HG02884 (cell line): ENCODE results near the gene PTPN7.
"Not testable (repeated sequence)": the region's sequence is repeated elsewhere in the genome, so short reads cannot be mapped to it uniquely, and the experiment has no call there.

Experiments
- ATAC-seq: cut with Tn5 transposase; IDR thresholded peaks from one replicate; pipeline ENCODE4 v1.9.1; 2021; ENCODE audit warnings: mild to moderate bottlenecking, moderate library complexity; ENCODE audit not compliant: unreplicated experiment

Gene PTPN7

GRCh38 chr1:202167708-202168415, 7.5 kb upstream of the PTPN7 start:
- ATAC-seq: no peak

GRCh38 chr1:202167054-202167453, 6.7 kb upstream of the PTPN7 start:
- ATAC-seq: not testable (repeated sequence)

GRCh38 chr1:202165942-202166843, 5.8 kb upstream of the PTPN7 start:
- ATAC-seq: no peak

- ATAC-seq: no peak
These were observed 5.0 kb upstream of the PTPN7 start for GRCh38 chr1:202165267-202165941.

- no peak for ATAC-seq
These were observed 4.1 kb upstream of the PTPN7 start for GRCh38 chr1:202164271-202165037.

- no peak for ATAC-seq
These were observed 3.2 kb upstream of the PTPN7 start for GRCh38 chr1:202163281-202164270.

- no peak for ATAC-seq
These were observed 2.2 kb upstream of the PTPN7 start for GRCh38 chr1:202162418-202163280.

- no peak for ATAC-seq
These were observed 1.6 kb upstream of the PTPN7 start for GRCh38 chr1:202162047-202162417.

GRCh38 chr1:202161151-202162046, 997 bp upstream of the PTPN7 start:
- no peak for ATAC-seq

GRCh38 chr1:202159534-202160371, 649 bp downstream of the PTPN7 start:
- no peak for ATAC-seq

GRCh38 chr1:202158810-202159533, 1.4 kb downstream of the PTPN7 start:
- ATAC-seq: no peak

- ATAC-seq: no peak
These were observed 2.5 kb downstream of the PTPN7 start for GRCh38 chr1:202157945-202158344.

GRCh38 chr1:202156590-202156989, 3.8 kb downstream of the PTPN7 start:
- no peak for ATAC-seq

GRCh38 chr1:202155478-202156021, 4.9 kb downstream of the PTPN7 start:
- no peak for ATAC-seq

- no peak for ATAC-seq
These were observed 5.5 kb downstream of the PTPN7 start for GRCh38 chr1:202154766-202155477.
